Right renal cortex interstitium (tissue), 3 donors: ENCODE measurements around the gene CDK14. TPM values are rescaled to one million over a fixed set of nuclear protein-coding genes. Genes with fewer than 3 reads are reported as not detected.
A peak's percentile ranks its signal among the peaks of the same experiment; 100 is the strongest.

Source experiments
- DNase-seq, 3 donors: peaks; one replicate each; pipeline ENCODE4 v3.0.0-alpha.2; 2013; ENCODE audit warnings: low read depth in 3 of 3, low spot score in 2 of 3
- polyA plus RNA-seq, 3 donors: library from polyadenylated mRNA; unstranded; fragments of 120-200 nt; gene quantifications; one replicate each; pipeline ENCODE4 v1.2.1, GENCODE V29; 2013; ENCODE audit not compliant: insufficient read length in 3 of 3

The CDK14 gene
- polyA plus RNA-seq, 3 donors, result 33.6 to 38.4 (median 36.2) TPM

DNA sequence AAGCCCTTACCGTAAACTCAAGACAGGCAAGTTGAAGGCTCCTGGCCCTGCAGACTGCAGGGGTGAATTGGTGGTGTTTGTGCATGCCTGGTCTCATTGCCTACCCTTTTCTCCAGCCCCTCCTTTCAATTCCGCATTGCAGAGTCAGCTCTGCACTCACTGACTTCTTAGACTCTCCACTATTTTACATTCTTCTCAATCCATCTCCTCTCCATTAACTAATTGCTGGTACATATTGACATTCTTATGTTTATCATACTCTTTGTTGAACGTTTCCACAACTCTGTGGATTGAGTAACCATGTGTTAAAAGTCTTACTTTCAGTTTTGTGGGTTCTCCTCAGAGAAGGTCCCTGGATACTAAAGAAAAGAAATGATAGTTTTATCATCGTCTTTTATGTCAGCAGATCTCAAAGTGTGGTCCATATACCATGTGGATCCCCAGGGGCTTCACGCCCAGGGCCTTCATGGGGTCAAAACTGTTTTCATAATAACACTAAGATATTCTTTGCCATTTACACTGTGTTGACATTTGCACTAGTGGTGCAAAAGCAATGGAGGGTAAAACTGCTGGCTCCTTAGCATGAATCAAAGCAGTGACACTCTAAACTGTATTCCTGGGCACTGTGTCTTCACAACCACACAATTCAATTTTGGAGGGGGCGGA lies 532.7 kb downstream of the CDK14 start:
- no peak for DNase-seq

DNA sequence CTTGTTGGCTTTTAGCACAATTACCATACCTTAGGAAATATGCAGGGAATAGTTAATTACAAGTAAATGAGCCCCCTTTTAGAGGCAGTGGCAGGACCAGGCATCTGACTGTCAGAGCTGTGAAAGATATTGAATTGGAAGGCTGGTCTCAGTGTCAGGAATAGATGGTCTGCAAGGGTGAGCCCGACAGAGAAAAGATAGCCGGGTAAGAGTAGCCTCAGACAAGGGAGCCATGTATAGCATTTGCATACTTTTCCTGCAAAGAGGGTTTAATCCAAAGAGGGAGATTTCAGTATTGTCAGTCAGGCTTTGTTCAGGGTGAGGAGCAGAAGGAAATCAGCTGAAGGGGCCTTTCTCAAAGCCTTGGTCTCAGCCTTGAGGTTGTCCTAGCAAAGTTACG lies 539.2 kb downstream of the CDK14 start:
- no peak for DNase-seq

GRCh38 chr7:91135703-91136430 lies 539.7 kb downstream of the CDK14 start:
- DNase-seq, result no peak

DNA sequence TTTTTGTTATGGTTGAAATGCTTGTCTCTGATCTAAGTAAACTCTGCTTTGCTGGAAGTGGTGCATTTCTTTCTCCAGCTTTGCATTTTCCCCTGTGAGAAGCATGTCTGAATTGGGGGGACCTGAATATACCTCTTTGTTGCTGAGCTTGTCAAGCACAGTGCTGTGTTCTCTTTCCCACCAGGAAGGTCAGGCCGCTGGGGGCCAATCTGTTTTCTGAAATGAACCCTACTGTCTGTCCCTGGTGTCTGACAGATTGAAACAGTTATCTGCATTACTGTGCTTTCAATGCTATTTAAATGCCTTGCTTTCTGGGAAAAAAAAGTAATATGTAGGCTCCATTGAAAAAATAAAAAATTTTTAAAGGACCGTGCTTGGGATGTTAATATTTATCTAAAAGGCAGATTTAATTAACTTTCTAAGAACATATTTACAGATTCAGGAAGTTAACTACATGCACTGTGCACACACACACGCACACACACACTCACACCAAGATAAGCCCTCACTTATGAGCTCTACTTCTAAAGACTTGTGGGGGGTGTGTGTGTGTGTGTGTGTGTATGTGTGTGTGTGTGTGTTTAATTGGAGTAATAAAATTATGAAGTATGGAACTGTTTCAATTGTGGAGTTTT lies 541.1 kb downstream of the CDK14 start:
- DNase-seq, result no peak

DNA sequence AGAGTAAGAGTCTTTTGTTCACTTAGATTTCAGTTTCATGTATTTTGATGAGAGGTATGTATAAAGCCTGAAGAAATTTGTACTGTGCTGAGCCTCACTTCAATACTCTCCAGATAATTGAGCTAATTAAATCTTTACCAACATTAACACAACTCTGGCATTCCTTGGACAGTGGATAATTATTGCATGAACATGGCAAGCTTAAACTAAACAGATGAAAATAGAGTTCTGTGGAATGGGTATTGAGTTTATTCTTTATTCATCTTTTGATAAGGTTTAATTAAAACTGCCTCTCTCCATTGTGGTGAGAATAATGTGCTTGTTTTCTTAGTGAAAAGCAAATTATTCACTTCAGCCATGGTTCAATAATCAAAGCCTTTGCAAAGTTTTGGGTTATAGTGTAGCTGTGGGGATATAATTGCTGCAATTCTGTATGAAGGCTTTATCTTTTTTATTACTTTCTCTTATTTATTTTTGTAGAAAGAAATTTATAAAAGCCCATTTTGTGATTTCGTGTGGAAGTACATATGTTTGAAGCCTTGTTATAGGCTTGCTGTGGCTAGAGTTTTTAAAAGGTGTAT lies 541.8 kb downstream of the CDK14 start:
- no peak for DNase-seq

DNA sequence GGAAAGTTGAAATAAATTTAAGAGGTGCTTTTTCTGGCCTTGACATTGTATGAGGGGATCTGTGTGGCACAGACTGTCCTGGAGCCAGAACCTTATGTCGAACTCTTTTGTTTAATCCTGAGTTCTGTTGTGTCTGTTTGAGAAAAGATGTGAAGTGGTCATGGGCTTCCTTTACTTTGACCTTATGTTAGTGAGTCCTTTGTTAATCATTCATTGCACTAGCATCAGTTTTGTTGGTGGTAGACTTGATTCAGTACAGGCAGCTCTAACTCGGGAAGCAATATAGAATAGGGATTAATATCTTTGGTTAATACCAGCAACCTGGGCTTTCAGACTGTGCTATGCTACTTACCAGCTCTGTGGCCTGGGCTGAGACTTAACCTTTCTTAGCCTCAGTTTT lies 544.2 kb downstream of the CDK14 start:
- DNase-seq, result no peak

GRCh38 chr7:91140982-91141381 lies 544.9 kb downstream of the CDK14 start:
- no peak for DNase-seq

DNA sequence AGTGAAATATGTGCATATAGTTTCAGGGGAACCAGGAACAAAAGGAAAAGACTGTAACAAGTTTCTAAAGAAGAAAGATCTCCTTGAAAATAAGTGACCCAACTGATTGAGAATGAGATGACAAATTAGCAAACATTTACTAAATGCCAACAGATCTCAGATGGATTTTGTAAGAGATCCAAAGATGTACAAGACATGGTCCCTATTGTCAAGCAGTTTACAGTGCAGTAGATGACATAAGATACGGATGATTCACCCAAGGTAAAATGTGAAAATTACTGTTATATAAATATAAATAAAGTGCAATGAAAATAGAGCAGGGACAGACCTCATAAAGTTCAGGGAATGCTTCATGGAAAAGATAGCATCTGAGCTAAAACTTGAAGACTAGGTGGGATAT lies 546.6 kb downstream of the CDK14 start:
- no peak for DNase-seq

DNA sequence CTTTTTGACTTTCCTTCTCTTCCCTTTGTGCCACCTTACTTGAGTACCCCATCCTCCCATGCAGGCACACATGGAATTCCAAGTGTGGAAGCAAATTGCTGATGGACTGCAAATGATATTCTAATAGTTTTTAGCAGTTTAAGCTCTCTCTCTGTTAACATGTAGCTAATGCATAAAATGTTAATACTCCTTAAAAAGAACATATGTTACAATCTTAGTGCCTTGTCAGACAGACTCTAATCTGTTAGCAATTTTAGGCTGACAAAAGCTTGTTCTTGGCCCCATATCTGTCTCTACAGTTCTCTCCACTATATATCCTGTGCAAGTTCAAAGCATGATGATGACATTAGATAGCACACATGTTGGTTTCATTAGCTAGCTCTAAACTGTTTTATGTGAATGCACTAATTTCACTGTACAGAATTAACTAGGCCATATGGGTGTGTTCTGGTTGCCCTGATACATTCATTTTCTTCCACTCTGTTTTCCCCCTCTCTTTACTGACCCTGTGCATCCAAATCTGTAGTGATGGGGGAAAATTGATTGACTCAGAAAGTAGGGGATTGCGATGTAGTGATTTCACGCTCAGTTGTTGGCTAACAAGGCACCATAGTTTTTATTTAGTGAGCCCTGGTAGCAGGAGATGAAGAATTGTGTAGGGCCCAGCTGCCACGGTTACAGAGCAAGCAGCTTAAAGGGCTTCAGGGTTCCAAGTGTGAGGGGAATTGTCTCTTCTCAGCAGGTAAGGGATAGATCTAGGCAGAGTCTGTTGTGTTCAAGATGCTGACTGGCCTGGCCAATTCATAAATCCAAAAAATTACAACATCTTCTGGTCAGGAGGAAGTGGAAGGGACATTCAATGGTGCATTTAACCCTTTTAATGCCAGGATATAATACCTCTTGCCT lies 553.5 kb downstream of the CDK14 start:
- no peak for DNase-seq

GRCh38 chr7:91151916-91152315 lies 555.8 kb downstream of the CDK14 start:
- no peak for DNase-seq

- DNase-seq, result no peak
These were observed 560.4 kb downstream of the CDK14 start for GRCh38 chr7:91156316-91157185.

DNA sequence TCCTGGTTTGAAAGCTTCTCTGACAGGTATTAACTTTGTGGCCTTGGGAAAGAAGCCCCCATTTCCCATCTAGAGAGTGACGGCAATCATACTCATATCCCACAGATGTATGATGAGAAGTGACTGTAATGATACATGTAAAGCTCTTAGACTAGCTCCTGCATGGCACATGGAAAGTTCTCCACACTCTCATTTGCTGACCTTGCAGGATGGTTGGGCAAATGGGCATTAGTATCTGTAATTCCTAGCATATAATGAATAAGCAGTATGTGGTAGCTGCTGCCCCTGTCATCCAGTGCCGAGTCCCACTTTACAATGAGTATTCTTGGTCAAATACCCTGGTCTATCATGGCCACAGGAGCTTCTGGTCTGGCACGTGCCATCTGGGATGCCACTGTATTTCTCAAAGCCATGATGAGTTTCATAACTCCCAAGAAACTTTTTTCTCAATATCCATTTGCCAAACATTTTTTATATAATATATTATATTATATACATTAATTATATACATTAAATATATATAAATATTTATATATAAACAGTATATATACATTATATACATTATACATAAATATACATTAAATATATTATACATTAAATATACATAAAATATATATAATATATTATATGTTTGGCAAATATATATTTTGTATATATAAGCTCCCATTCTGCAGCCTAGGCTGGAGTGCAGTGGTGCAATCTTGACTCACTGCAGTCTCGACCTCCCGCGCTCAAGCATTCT lies 561.6 kb downstream of the CDK14 start:
- DNase-seq, result no peak

- no peak for DNase-seq
These were observed 566.3 kb downstream of the CDK14 start for GRCh38 chr7:91162436-91162835.

DNA sequence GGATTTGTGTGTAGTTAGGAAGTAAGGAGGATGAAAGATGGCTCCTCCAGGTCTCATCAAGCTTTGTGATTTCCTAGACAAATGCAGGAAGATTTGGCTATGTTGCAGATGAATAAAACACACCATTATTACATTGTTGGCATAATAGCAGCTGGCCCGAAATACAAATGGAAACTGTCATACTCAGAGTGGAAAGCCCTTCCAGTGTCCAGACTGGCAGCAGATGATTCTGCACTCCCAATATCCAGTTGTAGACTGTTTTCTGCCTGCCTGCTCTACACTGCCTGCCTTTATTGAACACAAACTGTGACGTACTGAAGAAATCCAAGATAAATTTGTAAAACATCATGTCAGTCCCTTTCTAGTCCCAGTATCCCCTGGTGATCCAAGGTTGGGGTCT lies 568.4 kb downstream of the CDK14 start:
- no peak for DNase-seq

DNA sequence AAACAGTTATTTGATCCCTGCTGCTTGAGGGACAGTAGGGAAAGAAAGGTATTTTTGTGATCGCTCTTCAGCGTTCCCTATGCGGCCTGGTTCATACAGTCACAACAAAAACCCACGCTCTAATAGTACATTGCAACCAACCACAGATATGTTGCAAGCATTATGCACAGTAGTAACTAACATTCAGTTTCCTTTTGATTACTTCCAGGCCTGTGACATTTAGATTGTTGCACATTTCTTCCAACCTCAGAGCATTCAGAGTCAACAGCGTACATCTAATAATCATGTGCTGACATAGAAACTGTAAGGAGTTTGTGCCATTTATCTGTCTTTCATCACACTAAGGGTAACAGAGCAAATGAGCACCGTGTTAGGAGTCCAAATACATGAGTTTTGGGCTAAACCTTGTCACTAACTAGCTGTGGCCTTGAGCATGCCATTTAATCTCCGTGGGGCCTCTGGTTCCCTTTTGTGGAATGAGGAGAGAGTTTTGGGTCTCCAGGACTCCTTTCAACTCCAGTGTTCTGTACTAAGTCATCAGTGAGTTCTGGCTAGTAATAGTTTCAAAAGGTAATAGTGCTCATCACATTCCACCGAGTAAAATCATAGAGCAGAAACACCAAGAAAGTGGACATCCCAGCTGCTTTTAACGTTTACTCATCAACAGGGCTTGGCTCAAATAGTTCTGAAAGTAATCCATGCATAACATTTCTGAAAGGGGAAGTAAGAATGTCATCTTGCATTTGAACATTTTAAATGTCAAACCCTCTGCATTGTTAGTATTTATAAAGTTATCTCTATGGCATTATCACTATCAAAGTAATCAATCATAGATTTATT lies 569.1 kb downstream of the CDK14 start:
- DNase-seq, result no peak

GRCh38 chr7:91165846-91166230 lies 569.7 kb downstream of the CDK14 start:
- DNase-seq, result no peak

DNA sequence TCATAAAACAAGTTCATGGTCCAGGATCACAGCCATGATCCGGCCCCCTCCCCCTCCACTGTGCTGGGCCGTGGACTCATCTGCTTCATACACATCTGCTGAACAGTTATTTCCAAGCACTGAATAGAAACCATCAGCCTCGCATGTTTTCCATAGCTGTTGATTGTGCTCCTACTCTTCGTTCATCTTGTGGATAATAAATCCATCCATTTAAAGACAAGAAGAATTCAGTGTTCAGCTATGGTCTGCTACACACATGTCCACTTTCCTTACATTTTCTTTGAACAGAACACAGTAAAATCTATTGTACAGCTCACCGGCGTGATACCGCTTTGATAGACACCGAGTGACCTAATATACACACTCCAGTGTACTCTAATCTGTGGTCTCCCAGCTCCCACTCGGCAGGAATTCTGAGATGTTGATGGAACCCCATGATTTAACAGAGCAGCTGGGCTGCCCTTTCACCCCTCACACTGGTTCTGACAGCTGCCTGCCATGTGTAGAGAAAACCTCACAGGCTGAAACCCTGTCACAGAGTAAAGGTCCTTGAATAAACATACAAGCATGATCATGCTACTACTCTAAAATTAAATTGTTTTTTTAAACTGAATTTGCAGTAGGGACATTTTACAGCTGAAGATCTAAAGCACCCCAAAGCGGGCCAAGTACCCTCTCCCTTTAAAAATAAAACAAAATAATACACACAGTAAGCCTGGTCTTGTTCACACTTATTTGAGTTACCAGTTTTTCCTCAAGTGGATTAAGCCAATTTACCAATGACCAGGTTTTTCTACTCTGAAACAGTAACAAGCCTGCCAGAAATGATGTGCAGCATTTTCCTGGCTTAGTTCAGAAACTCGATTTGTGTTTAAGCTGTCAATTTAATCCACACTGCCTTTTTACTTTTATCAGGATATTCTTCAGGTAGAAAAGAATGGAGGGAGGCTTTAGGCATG lies 573.0 kb downstream of the CDK14 start:
- DNase-seq, result peak in 1 of 3 donors; percentile 39
